ENCODE data around the gene PROSER2. TPM values are rescaled to one million over a fixed set of nuclear protein-coding genes. Genes with fewer than 3 reads are reported as not detected.

The PROSER2 gene
- total and polyA plus RNA-seq, 12 donors, result 0.34 to 1.6 (median 0.76) TPM

- no peaks in the 10 kb centered on the region for H3K4me1 ChIP-seq
- ATAC-seq (no peak), DNase-seq (no peak)
- H3K9me3 ChIP-seq, result no peaks in the 10 kb centered on the region
- intact Hi-C loops (cut with DNase I), result loop anchor here in 2 of 10 donors (2.0 to 10.0 kb wide), 2 partner anchors 51 to 63 kb away; no protein-coding TSS in a partner anchor
- no peak overlapping the region for H3K4me3 ChIP-seq
- H3K36me3 ChIP-seq, result no peaks in the 10 kb centered on the region
- H3K27ac ChIP-seq, result no peak overlapping the region
- TF ChIP-seq, protein P1, sequence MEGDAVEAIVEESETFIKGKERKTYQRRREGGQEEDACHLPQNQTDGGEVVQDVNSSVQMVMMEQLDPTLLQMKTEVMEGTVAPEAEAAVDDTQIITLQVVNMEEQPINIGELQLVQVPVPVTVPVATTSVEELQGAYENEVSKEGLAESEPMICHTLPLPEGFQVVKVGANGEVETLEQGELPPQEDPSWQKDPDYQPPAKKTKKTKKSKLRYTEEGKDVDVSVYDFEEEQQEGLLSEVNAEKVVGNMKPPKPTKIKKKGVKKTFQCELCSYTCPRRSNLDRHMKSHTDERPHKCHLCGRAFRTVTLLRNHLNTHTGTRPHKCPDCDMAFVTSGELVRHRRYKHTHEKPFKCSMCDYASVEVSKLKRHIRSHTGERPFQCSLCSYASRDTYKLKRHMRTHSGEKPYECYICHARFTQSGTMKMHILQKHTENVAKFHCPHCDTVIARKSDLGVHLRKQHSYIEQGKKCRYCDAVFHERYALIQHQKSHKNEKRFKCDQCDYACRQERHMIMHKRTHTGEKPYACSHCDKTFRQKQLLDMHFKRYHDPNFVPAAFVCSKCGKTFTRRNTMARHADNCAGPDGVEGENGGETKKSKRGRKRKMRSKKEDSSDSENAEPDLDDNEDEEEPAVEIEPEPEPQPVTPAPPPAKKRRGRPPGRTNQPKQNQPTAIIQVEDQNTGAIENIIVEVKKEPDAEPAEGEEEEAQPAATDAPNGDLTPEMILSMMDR (IDR thresholded peaks at IDR 0.05), result no peak
- 92 to 95% methylated on average over 18 of the region's 18 CpGs for WGBS, 2 donors
- peaks cover 0 to 3% (median 0%) of the 10 kb centered on the region in 7 donors for H3K27me3 ChIP-seq
Observed at GRCh38 chr10:11907914-11908313, 84.8 kb downstream of the PROSER2 start.

GRCh38 chr10:11908536-11908935 is 85.4 kb downstream of the PROSER2 start:
- ATAC-seq, result no peak
- no peaks in the 10 kb centered on the region for H3K9me3 ChIP-seq
- H3K27me3 ChIP-seq, result peaks cover 0 to 3% (median 0%) of the 10 kb centered on the region in 7 donors
- H3K4me3 ChIP-seq, result no peak overlapping the region
- H3K4me1 ChIP-seq, result no peaks in the 10 kb centered on the region
- WGBS, 2 donors, result 88 to 91% methylated on average over 10 of the region's 10 CpGs
- H3K27ac ChIP-seq, result no peak overlapping the region
- intact Hi-C loops (cut with DNase I), result loop anchor here in 2 of 10 donors (2.0 to 10.0 kb wide), 2 partner anchors 50 to 64 kb away; no protein-coding TSS in a partner anchor
- no peak for DNase-seq
- H3K36me3 ChIP-seq, result no peaks in the 10 kb centered on the region
- TF ChIP-seq, protein P1 (IDR thresholded peaks at IDR 0.05), result no peak

GRCh38 chr10:11908991-11909390 is 85.8 kb downstream of the PROSER2 start:
- peak in 1 of 8 donors; percentile 32 for ATAC-seq
- DNase-seq, result no peak
- TF ChIP-seq, protein P1 (IDR thresholded peaks at IDR 0.05), result no peak
- Histone ChIP-seq H3K27ac (no peak overlapping the region), H3K36me3 (no peaks in the 10 kb centered on the region), H3K4me3 (no peak overlapping the region), H3K9me3 (no peaks in the 10 kb centered on the region), H3K27me3 (peaks cover 0 to 3% (median 0%) of the 10 kb centered on the region in 7 donors), H3K4me1 (no peaks in the 10 kb centered on the region)
- WGBS, 2 donors, result 96 to 97% methylated on average over 11 of the region's 11 CpGs
- intact Hi-C loops (cut with DNase I), result loop anchor here in 2 of 10 donors (2.0 to 10.0 kb wide), 2 partner anchors 50 to 64 kb away; no protein-coding TSS in a partner anchor

DNA sequence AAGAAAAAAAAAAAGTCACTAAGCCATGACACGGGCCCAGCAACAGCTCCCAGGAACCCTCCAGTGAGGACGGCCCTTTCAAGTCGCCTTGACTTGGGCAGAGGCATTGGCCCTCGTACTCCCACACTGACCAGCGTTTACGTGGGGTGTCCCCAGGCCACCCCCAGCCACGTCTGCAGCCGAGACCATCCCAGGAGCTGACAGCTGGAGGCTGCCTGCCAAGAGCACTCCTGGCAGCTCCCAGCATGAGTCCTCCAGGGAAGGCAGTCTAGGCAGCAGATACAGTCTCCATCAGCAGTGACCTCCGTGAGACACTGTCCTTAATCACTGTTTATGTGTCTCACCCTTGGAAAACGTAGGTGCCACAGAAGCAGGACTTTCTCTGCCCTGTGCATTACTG is 86.5 kb downstream of the PROSER2 start:
- no peaks in the 10 kb centered on the region for H3K9me3 ChIP-seq
- 36 to 38% methylated on average over 10 of the region's 10 CpGs for WGBS, 2 donors
- TF ChIP-seq, protein P1 (IDR thresholded peaks at IDR 0.05), result no peak
- peak in 5 of 8 donors; percentile 11 to 75 (median 46) for ATAC-seq
- intact Hi-C loops (cut with DNase I), result loop anchor here in 2 of 10 donors (2.0 to 10.0 kb wide), 2 partner anchors 49 to 65 kb away; no protein-coding TSS in a partner anchor
- peaks cover 0 to 3% (median 0%) of the 10 kb centered on the region in 7 donors for H3K27me3 ChIP-seq
- no peaks in the 10 kb centered on the region for H3K4me1 ChIP-seq
- H3K27ac ChIP-seq, result no peak overlapping the region
- no peak overlapping the region for H3K4me3 ChIP-seq
- H3K36me3 ChIP-seq, result no peaks in the 10 kb centered on the region
- no peak for DNase-seq

All from heart right ventricle (tissue), 16 donors.